ENCODE measurements around the gene GPR62. TPM values are rescaled to one million over a fixed set of nuclear protein-coding genes. Genes with fewer than 3 reads are reported as not detected.
"Not testable (repeated sequence)": the region's sequence is repeated elsewhere in the genome, so short reads cannot be mapped to it uniquely, and the experiment has no call there.

GPR62 gene
- total RNA-seq, 1 donor from 2014 or later: 0.13 TPM

- ATAC-seq (no peak), DNase-seq (ENCODE audit: low spot score) (no peak)
- intact Hi-C loops (cut with DNase I): no loop called here
These were observed 29.1 kb downstream of the GPR62 start for GRCh38 chr3:51984269-51984647.

- intact Hi-C loops (cut with DNase I): loop anchor here (5.0 kb wide), 1 partner anchor 702 kb away; the partner anchor contains the start of genes GNL3 and PBRM1
- ATAC-seq (no peak), DNase-seq (ENCODE audit: low spot score) (no peak)
These were observed 29.9 kb downstream of the GPR62 start for GRCh38 chr3:51985063-51985462.

- DNase-seq (ENCODE audit: low spot score): no peak
- intact Hi-C loops (cut with DNase I): loop anchor here (5.0 kb wide), 1 partner anchor 701 kb away; the partner anchor contains the start of genes GNL3 and PBRM1
- no peak for ATAC-seq
These were observed 31.1 kb downstream of the GPR62 start for GRCh38 chr3:51986010-51986947.

GRCh38 chr3:51987568-51987967 is 32.4 kb downstream of the GPR62 start:
- intact Hi-C loops (cut with DNase I): loop anchor here (5.0 kb wide), 1 partner anchor 700 kb away; the partner anchor contains the start of genes GNL3 and PBRM1
- ATAC-seq: no peak
- DNase-seq (ENCODE audit: low spot score): no peak

GRCh38 chr3:51988286-51989146 is 33.3 kb downstream of the GPR62 start:
- ATAC-seq (no peak), DNase-seq (ENCODE audit: low spot score) (no peak)
- intact Hi-C loops (cut with DNase I): loop anchor here (5.0 kb wide), 1 partner anchor 699 kb away; the partner anchor contains the start of genes GNL3 and PBRM1

GRCh38 chr3:51990501-51990971 is 35.4 kb downstream of the GPR62 start:
- DNase-seq (ENCODE audit: low spot score); intact Hi-C loops (cut with DNase I); ATAC-seq: not testable (repeated sequence)

- ATAC-seq: no peak
- intact Hi-C loops (cut with DNase I): no loop called here
- no peak for DNase-seq (ENCODE audit: low spot score)
These were observed 37.0 kb downstream of the GPR62 start for GRCh38 chr3:51992017-51992682.

- intact Hi-C loops (cut with DNase I); DNase-seq (ENCODE audit: low spot score); ATAC-seq: not testable (repeated sequence)
These were observed 38.5 kb downstream of the GPR62 start for GRCh38 chr3:51993657-51994056.

- DNase-seq (ENCODE audit: low spot score) (no peak), ATAC-seq (no peak)
- intact Hi-C loops (cut with DNase I): no loop called here
These were observed 39.3 kb downstream of the GPR62 start for GRCh38 chr3:51994530-51994929.

GRCh38 chr3:51995346-51996163 is 40.4 kb downstream of the GPR62 start, which contains the start of gene RPL29:
TSS of gene RPL29 (minus strand) at chr3:51995895. CDS start at chr3:51995461, 434 bp downstream.
- ATAC-seq (peak; percentile 97), DNase-seq (ENCODE audit: low spot score) (peak; percentile 93)
- intact Hi-C loops (cut with DNase I): no loop called here

GRCh38 chr3:51997172-51997571 is 42.0 kb downstream of the GPR62 start:
- DNase-seq (ENCODE audit: low spot score): no peak
- no peak for ATAC-seq
- intact Hi-C loops (cut with DNase I): no loop called here

- DNase-seq (ENCODE audit: low spot score) (no peak), ATAC-seq (no peak)
- intact Hi-C loops (cut with DNase I): no loop called here
These were observed 42.9 kb downstream of the GPR62 start for GRCh38 chr3:51997935-51998596.

GRCh38 chr3:51998774-51999173 is 43.6 kb downstream of the GPR62 start:
- intact Hi-C loops (cut with DNase I): no loop called here
- ATAC-seq (no peak), DNase-seq (ENCODE audit: low spot score) (no peak)

GRCh38 chr3:51999846-52000245 is 44.7 kb downstream of the GPR62 start:
- intact Hi-C loops (cut with DNase I): loop anchor here (2.0 to 5.0 kb wide), 3 partner anchors 52 to 342 kb away; no protein-coding TSS in a partner anchor
- DNase-seq (ENCODE audit: low spot score): no peak
- ATAC-seq: no peak

GRCh38 chr3:52001443-52001974 is 46.3 kb downstream of the GPR62 start:
- peak; percentile 80 for ATAC-seq
- intact Hi-C loops (cut with DNase I): loop anchor here (2.0 to 5.0 kb wide), 3 partner anchors 51 to 341 kb away; no protein-coding TSS in a partner anchor
- DNase-seq (ENCODE audit: low spot score): peak; percentile 85

- DNase-seq (ENCODE audit: low spot score) (no peak), ATAC-seq (no peak)
- intact Hi-C loops (cut with DNase I): loop anchor here (5.0 kb wide), 2 partner anchors 50 to 340 kb away; no protein-coding TSS in a partner anchor
These were observed 47.6 kb downstream of the GPR62 start for GRCh38 chr3:52002748-52003147.
